ENCODE measurements around the gene ARID4B. TPM values are rescaled to one million over a fixed set of nuclear protein-coding genes. Genes with fewer than 3 reads are reported as not detected.

The ARID4B gene
- total and polyA plus RNA-seq, 2 of the 13 experiments (the other 11 are each of a cell fraction or from before 2014, with no cell fraction given), result 9.7 to 24.6 TPM

GRCh38 chr1:235328271-235329138, 526 bp upstream of the ARID4B start, which contains the start of gene GGPS1 (continued):
- TF ChIP-seq, protein P1, sequence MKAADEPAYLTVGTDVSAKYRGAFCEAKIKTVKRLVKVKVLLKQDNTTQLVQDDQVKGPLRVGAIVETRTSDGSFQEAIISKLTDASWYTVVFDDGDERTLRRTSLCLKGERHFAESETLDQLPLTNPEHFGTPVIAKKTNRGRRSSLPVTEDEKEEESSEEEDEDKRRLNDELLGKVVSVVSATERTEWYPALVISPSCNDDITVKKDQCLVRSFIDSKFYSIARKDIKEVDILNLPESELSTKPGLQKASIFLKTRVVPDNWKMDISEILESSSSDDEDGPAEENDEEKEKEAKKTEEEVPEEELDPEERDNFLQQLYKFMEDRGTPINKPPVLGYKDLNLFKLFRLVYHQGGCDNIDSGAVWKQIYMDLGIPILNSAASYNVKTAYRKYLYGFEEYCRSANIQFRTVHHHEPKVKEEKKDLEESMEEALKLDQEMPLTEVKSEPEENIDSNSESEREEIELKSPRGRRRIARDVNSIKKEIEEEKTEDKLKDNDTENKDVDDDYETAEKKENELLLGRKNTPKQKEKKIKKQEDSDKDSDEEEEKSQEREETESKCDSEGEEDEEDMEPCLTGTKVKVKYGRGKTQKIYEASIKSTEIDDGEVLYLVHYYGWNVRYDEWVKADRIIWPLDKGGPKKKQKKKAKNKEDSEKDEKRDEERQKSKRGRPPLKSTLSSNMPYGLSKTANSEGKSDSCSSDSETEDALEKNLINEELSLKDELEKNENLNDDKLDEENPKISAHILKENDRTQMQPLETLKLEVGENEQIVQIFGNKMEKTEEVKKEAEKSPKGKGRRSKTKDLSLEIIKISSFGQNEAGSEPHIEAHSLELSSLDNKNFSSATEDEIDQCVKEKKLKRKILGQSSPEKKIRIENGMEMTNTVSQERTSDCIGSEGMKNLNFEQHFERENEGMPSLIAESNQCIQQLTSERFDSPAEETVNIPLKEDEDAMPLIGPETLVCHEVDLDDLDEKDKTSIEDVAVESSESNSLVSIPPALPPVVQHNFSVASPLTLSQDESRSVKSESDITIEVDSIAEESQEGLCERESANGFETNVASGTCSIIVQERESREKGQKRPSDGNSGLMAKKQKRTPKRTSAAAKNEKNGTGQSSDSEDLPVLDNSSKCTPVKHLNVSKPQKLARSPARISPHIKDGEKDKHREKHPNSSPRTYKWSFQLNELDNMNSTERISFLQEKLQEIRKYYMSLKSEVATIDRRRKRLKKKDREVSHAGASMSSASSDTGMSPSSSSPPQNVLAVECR (CRISPR knock-in tag; IDR thresholded peaks at IDR 0.05; ENCODE audit: borderline replicate concordance), result no peak; the same call in 1 of the 2 replicates
- no peak; a peak in 1 of 4 replicates for TF ChIP-seq REST (IDR thresholded peaks at IDR 0.05; ENCODE audit: borderline replicate concordance in 1 of 2, low read depth in 1 of 2, low read length in 2 of 2)
- no peak; the same call in 1 of the 2 replicates for TF ChIP-seq ZFX (CRISPR knock-in tag; IDR thresholded peaks at IDR 0.05; ENCODE audit: low read depth)
- TF ChIP-seq YEATS4 (CRISPR knock-in tag; IDR thresholded peaks at IDR 0.05; ENCODE audit: borderline replicate concordance), result no peak
- no peak for TF ChIP-seq ZFP1 (CRISPR knock-in tag; IDR thresholded peaks at IDR 0.05)
- no peak for TF ChIP-seq DR1 (CRISPR knock-in tag; IDR thresholded peaks at IDR 0.05)
- TF ChIP-seq ZFP41 (CRISPR knock-in tag; IDR thresholded peaks at IDR 0.05; ENCODE audit: borderline replicate concordance), result no peak
- no peak for TF ChIP-seq PAX8 (CRISPR knock-in tag; IDR thresholded peaks at IDR 0.05; ENCODE audit: borderline replicate concordance)
- no peak for TF ChIP-seq EEA1 (CRISPR knock-in tag; IDR thresholded peaks at IDR 0.05; ENCODE audit: borderline replicate concordance)
- TF ChIP-seq MXD3 (CRISPR knock-in tag; IDR thresholded peaks at IDR 0.05), result 0 out of 2 replicates have a peak, but pooled peaks have one; percentile 18
- 0 out of 2 replicates have a peak, but pooled peaks have one; percentile 18 for TF ChIP-seq ZNF776 (CRISPR knock-in tag; IDR thresholded peaks at IDR 0.05)
- no peak for TF ChIP-seq ZNF282 (IDR thresholded peaks at IDR 0.05; ENCODE audit: partially characterized antibody)
- no peak for TF ChIP-seq SRSF4 (IDR thresholded peaks at IDR 0.05; ENCODE audit: low read depth, low read length, poor library complexity, severe bottlenecking)
- TF ChIP-seq TBX2 (CRISPR knock-in tag; IDR thresholded peaks at IDR 0.05; ENCODE audit: borderline replicate concordance), result no peak
- TF ChIP-seq ZNF839 (CRISPR knock-in tag; IDR thresholded peaks at IDR 0.05; ENCODE audit: borderline replicate concordance), result no peak
- TF ChIP-seq NFE2 (CRISPR knock-in tag; IDR thresholded peaks at IDR 0.05), result no peak
- TF ChIP-seq ZNF367 (CRISPR knock-in tag; IDR thresholded peaks at IDR 0.05; ENCODE audit: borderline replicate concordance), result no peak
- TF ChIP-seq, protein P2, sequence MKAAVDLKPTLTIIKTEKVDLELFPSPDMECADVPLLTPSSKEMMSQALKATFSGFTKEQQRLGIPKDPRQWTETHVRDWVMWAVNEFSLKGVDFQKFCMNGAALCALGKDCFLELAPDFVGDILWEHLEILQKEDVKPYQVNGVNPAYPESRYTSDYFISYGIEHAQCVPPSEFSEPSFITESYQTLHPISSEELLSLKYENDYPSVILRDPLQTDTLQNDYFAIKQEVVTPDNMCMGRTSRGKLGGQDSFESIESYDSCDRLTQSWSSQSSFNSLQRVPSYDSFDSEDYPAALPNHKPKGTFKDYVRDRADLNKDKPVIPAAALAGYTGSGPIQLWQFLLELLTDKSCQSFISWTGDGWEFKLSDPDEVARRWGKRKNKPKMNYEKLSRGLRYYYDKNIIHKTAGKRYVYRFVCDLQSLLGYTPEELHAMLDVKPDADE (CRISPR knock-in tag; IDR thresholded peaks at IDR 0.05), result no peak
- TF ChIP-seq ZZZ3 (CRISPR knock-in tag; IDR thresholded peaks at IDR 0.05; ENCODE audit: borderline replicate concordance), result 0 out of 2 replicates have a peak, but pooled peaks have one; percentile 3

All from HepG2 (cell line).